DMS53 (cell line): ENCODE data around the gene RAPH1.
"Not testable (repeated sequence)": the region's sequence is repeated elsewhere in the genome, so short reads cannot be mapped to it uniquely, and the experiment has no call there.

Experiments used
- DNase-seq: peaks from one replicate; lab custom pipeline; 2025; lab: John Stamatoyannopoulos, UW

RAPH1 gene

DNA sequence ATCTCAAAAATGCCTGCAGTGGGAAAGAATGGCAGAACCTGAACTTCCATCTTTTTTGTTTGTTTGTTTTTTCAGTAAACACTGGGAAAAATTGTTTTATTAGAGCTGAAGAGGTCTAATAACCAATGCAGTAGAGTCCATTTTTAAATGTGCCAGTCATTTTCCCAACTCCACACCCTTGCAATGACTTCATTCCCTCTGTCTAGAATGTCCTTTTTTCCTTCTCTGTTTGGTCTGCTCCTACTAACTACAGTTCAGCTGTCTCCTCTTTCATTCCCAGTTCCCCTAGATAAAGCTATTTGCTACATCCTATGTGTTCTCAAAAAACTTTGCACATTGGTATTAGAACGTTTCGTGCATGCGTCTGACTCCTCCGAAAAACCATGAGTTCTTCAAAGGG lies 9.3 kb upstream of the RAPH1 start:
- no peak for DNase-seq

- peak; percentile 6 for DNase-seq
Measured at GRCh38 chr2:203543898-203544328, 8.8 kb upstream of the RAPH1 start.

DNA sequence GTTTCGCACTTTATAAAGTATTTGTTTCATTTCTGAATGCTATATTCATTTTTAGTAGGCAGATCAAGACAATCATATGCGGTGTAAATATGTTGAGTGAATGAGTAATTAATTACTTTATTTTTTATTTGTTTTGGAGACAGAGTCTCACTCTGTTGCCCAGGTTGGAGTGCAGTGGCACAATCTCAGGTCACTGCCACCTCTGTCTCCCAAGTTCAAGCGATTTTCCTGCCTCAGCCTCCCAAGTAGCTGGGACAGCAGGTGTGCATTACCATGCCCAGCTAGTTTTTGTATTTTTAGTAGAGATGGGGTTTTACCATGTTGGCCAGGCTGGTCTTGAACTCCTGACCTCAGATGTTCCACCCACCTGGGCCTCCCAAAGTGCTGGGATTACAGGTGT lies 5.5 kb upstream of the RAPH1 start:
- DNase-seq: not testable (repeated sequence)

GRCh38 chr2:203538237-203538636 lies 3.1 kb upstream of the RAPH1 start:
- DNase-seq: not testable (repeated sequence)

DNA sequence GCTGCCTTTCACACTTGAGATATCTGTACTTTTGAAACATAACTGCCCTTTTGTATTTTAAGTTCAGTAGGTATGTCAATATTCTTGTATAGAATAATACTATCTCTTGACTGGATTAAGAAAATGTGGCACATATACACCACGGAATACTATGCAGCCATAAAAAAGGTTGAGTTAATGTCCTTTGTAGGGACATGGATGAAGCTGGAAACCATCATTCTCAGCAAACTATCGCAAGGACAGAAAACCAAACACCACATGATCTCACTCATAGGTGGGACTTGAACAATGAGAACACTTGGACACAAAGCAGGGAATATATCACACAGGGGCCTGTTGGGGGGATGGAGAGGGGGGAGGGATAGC lies 1.5 kb upstream of the RAPH1 start:
- DNase-seq: not testable (repeated sequence)

GRCh38 chr2:203535784-203536585 lies 884 bp upstream of the RAPH1 start:
- peak; percentile 30 for DNase-seq

DNA sequence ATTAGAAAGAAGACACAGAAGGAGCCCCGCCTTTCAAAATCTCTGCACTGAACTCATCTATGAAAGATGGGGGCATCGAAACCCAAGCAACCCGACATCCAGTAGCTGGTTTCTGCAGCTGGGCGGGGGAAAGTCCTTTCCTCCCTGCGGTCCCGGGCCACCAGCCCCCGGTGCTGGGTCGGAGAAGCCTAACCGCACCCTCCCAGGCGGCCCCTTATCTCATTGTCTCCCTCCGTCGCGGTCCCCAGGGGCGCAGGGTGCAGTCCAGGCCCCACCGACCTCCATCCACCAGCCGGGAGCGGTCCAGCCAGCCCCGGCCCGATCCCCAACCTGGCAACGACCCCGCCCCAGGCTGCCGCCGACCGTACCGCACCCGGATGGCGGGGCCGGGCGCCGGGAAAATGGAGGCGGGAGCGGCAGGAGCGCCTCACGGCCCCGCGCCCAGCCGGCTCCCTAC lies 452 bp downstream of the RAPH1 start:
- DNase-seq: peak; percentile 70

DNA sequence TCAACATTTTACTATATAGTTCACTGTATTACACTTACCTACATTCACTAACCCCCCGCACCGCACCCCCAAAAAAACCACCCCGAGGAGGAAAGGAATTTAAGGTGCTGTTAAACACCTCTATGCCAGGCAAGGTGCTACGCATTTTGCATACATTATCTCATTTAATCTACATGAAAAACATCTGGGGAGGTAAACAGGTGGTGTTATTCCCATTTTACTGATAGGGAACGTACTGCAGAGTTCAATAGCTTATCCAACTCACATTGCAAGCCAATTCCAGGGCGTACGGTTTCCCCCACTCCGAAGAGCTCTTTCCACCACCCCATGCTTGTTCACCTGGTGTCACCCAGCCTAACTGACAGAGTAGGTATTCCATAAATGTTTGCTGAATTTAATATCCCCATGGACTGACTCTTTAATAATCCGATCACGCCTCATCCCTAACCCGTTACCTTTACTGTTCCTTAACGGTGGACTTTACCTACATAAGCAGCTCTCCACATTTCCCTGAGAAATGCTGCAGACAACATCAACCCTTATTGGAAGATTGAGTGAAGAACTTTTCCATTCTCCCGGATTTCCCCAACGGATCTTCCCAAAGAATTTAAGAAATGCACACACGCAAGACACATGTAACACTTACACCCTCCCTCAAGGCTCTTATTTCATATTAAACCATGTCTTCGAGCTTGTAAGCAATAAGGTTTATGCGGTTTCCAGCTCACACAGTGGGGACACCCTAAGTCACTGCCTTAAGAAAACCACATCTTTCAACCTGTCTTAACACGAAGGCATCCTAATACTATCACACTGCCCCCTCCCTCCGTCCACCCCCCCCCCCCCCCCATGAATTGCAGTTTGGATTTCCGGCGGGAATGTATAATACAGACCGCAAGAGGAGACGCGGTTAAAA lies 1.2 kb downstream of the RAPH1 start:
- peak; percentile 40 for DNase-seq

DNA sequence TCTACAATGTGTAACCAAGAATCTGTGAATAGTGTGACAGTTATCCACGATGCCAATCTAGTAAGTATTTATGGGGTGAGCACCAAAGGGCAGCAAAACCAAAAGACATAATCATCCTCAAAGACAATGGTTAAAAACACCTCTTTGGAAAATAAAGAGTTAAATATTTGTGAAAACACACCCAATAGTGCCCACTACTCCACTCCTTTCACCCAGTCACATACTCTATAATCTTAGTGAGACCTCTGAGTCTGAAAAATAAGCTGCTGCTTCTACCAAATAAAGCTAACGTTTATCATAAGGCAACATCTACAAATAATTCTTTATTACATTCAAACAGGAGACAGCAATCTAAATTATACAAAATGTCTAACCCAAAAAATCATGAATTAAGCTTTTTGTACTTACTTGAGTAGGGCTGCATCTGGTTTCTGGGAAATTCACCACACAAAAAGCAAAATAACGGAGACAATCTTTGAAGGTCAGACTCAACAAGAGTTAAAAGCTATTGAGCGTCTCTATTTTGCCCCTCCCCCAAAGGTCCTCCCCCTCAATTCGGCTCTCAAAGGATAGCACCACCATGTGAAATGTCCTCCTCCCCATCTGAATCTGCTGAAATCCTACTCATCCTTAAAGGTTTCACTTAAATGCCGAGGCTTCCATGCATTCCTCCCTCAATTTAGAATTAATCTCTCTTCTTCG lies 2.0 kb downstream of the RAPH1 start:
- DNase-seq: no peak

DNA sequence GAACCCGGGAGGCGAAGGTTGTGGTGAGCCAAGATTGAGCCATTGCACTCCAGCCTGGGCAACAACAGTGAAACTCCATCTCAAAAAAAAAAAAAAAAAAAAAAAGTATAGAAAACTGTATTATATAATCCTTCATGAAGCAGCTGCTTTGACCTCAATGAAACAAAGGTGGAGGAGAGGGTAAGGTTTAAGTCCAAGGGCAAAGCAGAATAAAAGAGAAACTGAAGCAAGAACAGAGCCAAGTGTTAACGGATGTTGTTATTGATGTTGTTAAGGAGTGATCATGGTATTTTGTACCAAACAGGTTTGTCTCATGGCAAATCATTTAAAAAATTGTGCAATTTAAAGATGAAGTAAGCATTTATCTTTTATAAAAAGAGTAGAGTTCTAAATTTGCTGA lies 7.4 kb downstream of the RAPH1 start:
- no peak for DNase-seq

DNA sequence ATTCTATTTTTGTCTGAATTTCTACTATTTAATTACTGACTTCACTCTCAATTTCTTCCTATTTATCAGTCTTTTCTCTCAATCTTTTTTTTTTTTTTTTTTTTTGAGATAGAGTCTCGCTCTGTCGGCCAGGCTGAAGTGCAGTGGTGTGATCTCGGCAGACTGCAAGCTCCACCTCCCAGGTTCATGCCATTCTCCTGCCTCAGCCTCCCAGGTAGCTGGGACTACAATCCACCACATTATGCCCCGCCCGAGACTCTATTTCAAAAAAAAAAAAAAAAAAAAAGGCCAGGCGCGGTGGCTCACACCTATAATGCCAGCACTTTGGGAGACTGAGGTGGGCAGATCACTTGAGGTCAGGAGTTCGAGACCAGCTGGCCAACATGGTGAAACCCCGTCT lies 21.8 kb downstream of the RAPH1 start:
- DNase-seq: not testable (repeated sequence)

GRCh38 chr2:203510941-203511305 lies 24.2 kb downstream of the RAPH1 start:
- no peak for DNase-seq

DNA sequence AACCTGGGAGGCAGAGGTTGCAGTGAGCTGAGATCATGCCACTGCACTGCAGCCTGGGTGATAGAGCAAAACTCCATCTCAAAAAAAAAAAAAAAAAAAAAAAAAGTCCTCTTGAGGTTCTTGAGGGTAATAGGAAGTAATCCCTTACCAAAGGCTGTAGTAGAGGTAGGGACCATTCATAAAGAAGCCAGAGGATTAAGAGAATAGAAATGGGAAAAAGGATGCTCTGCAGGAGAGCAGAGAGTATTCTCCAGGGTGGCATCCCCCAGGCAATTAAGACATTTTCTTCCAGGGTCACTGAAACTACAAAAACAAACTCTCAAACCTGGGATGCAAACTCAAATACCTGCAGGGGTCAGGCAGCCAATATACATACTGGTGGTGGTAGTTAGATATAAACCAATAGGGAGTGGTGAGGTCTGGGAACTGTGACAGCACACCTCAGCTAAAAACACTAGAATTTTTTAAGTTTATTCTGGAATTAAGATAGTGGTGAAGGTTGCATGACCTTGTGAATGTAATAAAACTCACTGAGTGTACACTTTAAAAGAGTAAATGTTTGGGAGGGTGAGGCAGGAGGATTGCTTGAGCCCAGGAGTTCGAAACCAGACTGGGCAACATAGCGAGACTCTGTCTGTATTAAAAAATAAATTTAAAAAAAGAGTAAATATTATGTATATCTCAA lies 24.7 kb downstream of the RAPH1 start:
- no peak for DNase-seq

- DNase-seq: not testable (repeated sequence)
Measured at GRCh38 chr2:203503460-203503859, 31.6 kb downstream of the RAPH1 start.

- DNase-seq: no peak
Measured at GRCh38 chr2:203501873-203502272, 33.2 kb downstream of the RAPH1 start.

GRCh38 chr2:203500951-203501350 lies 34.1 kb downstream of the RAPH1 start:
- no peak for DNase-seq

GRCh38 chr2:203500297-203500696 lies 34.8 kb downstream of the RAPH1 start:
- no peak for DNase-seq

DNA sequence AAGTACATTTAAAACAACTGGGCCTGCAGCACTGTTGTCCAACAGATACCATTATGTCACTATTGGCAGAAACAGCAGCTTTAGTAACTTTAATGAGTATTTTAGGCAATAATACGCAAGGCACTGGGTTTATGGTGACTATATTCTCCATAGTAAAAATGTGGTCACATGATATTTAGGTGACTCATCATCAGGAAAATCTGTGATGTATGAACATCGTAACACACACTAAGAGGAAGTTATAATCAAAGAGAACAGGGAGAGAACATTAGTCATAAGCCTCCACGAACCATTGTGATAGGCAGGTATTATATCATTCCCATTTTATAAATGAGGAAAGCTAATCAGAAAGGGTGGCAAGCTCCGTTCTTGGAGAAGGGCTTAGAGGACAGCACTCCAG lies 36.9 kb downstream of the RAPH1 start:
- peak; percentile 88 for DNase-seq

GRCh38 chr2:203492965-203493364 lies 42.1 kb downstream of the RAPH1 start:
- DNase-seq: no peak

DNA sequence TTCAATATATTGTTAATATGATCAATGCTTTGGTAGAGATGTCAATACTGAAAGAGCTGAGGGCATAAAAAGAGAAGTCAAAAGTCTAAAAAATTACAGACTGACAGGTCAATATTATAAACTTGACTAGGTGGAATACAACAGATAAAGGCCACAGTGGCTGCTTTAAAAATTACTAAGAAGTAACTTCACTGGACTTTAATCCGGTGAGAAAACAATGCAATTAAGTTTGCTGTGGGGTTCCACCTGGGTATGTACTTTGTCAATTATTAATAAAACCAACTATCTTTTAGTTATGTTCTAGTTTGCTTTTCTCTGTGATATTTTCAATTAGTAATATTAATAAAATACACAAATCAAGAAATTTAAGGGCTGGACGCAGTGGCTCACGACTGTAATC lies 44.7 kb downstream of the RAPH1 start:
- DNase-seq: no peak

GRCh38 chr2:203489531-203489930 lies 45.6 kb downstream of the RAPH1 start:
- DNase-seq: no peak
